Subcutaneous adipose tissue (tissue), 4 donors: ENCODE measurements around the gene SYPL2. TPM values are rescaled to one million over a fixed set of nuclear protein-coding genes. Genes with fewer than 3 reads are reported as not detected.

Source experiments
- total RNA-seq, 4 donors: library from RNA; depleted of rRNA; stranded (reverse); fragments of >200 nt; gene quantifications; one replicate each; pipeline ENCODE4 v1.1.0, GENCODE V29; 2016
- TF ChIP-seq, protein P1 (sequence below): fragments of 450-650 bp; IDR thresholded peaks from one replicate; pipeline ENCODE4 v1.5.1; 2016; ENCODE audit warnings: low read depth, mild to moderate bottlenecking, control low read depth, antibody characterized with exemption, moderate library complexity

Gene SYPL2
- total RNA-seq: 1 to 10 TPM in 1 of 4 donors, under 1 TPM in 3; 0.22 to 1.3 (median 0.83) TPM

- TF ChIP-seq, protein P1, sequence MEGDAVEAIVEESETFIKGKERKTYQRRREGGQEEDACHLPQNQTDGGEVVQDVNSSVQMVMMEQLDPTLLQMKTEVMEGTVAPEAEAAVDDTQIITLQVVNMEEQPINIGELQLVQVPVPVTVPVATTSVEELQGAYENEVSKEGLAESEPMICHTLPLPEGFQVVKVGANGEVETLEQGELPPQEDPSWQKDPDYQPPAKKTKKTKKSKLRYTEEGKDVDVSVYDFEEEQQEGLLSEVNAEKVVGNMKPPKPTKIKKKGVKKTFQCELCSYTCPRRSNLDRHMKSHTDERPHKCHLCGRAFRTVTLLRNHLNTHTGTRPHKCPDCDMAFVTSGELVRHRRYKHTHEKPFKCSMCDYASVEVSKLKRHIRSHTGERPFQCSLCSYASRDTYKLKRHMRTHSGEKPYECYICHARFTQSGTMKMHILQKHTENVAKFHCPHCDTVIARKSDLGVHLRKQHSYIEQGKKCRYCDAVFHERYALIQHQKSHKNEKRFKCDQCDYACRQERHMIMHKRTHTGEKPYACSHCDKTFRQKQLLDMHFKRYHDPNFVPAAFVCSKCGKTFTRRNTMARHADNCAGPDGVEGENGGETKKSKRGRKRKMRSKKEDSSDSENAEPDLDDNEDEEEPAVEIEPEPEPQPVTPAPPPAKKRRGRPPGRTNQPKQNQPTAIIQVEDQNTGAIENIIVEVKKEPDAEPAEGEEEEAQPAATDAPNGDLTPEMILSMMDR: no peak
Observed at GRCh38 chr1:109466452-109467300, at the start of gene SYPL2. Gene SYPL2, plus strand, starts transcription at chr1:109466546. Its CDS starts 298 bp downstream, at chr1:109466844.

DNA sequence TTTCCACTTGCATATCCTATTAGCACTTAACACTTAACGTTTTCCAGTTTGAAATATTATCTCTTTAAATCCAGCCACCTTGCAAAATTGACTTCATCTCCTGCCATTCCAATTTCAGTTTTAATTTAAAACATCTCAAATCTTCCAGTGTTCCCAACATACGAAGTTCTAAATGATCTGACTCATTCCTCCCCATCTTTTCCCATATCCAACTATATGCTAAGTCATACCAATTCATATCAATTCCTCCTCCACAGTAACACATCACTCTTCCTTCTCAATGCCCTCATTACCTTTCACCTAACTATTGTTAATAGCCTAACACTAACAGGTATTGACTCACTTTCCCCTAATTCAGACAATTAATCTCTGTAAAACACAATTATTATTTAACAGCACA is 42.8 kb upstream of the SYPL2 start:
- TF ChIP-seq, protein P1: no peak

DNA sequence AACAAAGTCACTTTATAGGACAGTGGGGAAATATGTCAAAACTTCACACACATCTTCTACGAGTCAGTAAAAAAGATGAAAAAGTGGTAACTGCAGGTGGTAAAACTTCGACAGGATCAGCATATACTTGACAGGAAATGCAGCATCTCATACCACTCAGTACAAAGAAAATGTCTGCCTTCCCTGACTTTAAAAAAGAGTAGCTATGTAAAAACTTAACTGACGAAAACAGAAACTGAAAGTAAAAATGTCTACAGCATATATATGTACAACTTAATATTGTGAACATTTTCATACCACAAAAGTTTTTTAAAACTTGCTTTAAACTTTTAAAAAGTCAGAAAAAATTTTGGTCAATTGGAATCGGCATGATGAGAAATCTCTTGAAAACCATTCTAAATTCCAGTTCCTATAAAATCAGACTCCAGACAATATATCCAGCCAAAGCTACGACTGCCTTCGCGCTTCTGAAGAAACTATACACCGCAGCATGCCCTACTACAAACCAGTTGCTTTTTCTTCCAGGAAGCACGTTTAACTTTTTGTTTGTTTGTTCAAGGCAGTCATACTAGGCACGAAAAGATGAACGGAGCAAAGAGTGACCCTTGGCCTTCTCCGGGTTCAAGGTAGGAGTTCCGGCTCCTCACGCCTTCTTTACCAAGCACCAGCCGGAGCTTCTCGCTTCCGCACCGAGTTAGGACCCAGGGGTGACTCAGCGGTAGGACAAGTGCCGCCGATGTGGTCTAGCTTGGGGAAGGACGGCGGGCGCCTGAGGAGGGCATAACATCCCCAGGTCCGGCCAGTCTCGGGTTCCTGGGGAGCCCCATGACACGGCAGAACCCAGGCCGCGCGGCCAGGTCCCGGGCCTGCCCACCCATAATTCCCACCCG is 40.7 kb upstream of the SYPL2 start:
- TF ChIP-seq, protein P1: no peak

DNA sequence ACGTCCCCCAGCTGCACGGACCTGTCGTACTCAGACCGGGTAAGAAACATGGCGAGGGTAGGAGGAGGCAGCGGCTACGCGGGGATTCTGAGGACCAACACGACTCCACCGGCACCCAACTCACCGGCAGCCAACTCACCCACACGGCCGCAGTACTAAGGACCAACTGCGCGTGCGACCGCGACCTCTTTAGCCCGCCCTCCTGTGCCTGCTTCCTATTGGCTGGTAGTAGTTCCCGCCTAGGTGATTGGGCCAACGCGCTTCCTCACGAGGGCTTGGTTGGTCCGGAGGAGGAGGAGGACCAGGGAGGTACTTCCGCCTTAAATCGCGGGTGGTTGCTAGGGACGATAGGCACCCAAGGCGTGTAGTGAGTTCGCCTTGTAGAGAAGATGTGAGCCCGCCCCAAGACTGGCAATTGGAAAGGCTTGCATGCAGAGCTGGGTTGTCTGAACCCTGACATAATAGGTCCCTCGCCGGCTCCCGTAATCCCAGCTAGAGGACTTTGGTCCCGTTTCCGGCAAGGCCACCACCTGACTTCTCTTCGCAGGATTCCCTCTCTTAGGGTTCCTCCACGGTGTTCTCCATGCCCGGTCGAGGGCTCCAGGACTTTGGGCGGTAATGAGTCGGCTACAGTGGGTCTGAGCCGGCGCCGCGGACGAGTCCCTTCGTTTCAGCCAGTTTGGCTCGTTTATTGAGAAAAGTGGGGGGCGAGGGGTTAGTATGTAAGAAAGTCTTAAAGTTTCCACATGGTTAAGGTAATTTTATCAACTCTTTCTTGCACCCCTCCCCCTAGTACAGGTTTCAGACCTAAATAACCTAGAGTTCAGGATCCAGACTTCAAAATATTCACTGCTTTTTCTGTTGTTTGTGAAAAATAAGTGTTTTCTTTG is 39.8 kb upstream of the SYPL2 start, which contains the start of gene PSMA5:
Gene PSMA5, minus strand, starts transcription at position 168 of the 890 bp plus-strand sequence. Its CDS starts 118 bp downstream, at position 50.
- TF ChIP-seq, protein P1: no peak

DNA sequence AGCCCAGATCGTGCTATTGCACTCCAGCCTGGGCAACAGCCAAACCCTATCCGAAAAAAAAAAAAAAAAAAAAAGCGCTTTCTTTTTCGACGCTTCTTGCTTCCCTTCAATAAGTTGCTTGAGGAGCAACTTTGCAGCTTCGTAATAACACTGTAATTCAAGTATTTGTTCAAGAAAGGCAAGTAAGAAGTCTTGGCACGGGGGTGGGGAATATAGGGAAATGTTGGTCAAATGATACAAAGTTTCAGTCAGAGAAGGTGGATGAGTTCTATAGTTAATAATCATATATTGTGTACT is 39.2 kb upstream of the SYPL2 start:
- TF ChIP-seq, protein P1: no peak

GRCh38 chr1:109432336-109432735 is 34.0 kb upstream of the SYPL2 start:
- TF ChIP-seq, protein P1: no peak
